ENCODE results near the gene AUTS2. TPM values are rescaled to one million over a fixed set of nuclear protein-coding genes. Genes with fewer than 3 reads are reported as not detected.

Gene AUTS2
- polyA plus RNA-seq, 3 donors = 0.08 to 0.35 TPM; not detected in 1

- H3K27ac Mint-ChIP-seq = no peak overlapping the region
- peaks cover 13% of the 10 kb centered on the region for H3K4me1 Mint-ChIP-seq
- H3K36me3 ChIP-seq (replicated peaks in 1 of 2; ENCODE audit: control insufficient read depth in 1 of 2, insufficient read depth in 2 of 2, low read length in 2 of 2) = no peaks in the 10 kb centered on the region
- H3K27ac ChIP-seq (ENCODE audit: low read depth in 1 of 2, low read length in 2 of 2) = no peak overlapping the region
- no peak for TF ChIP-seq CTCF (IDR thresholded peaks at IDR 0.05)
- DNase-seq = no peak
- H3K79me2 ChIP-seq (ENCODE audit: insufficient read depth, low read length) = no peaks in the 10 kb centered on the region
- no peak overlapping the region for H3K4me3 ChIP-seq (replicated peaks in 1 of 3; ENCODE audit: low read depth in 2 of 3, low read length in 3 of 3)
- no peaks in the 10 kb centered on the region for H3K9me3 ChIP-seq (replicated peaks in 1 of 2; ENCODE audit: control insufficient read depth in 1 of 2, insufficient read depth in 1 of 2, low read length in 2 of 2)
- no peak overlapping the region for H3K4me3 Mint-ChIP-seq
- H3K36me3 Mint-ChIP-seq = no peaks in the 10 kb centered on the region
- no peaks in the 10 kb centered on the region for H3K27me3 ChIP-seq (ENCODE audit: control insufficient read depth in 2 of 2, insufficient read depth in 2 of 2, low read length in 2 of 2)
- H2AFZ ChIP-seq (ENCODE audit: insufficient read depth, low read depth, low read length, poor library complexity, severe bottlenecking) = no peak overlapping the region
- intact Hi-C loops (cut with micrococcal nuclease) = no loop called here
- no peak overlapping the region for H3K9ac ChIP-seq (ENCODE audit: insufficient read depth, low read length, poor library complexity, severe bottlenecking)
- H3K4me2 ChIP-seq (replicated peaks; ENCODE audit: extremely low read depth, low read length, poor library complexity, severe bottlenecking) = no peak overlapping the region
- peaks cover 0 to 3% of the 10 kb centered on the region in 2 donors for H3K4me1 ChIP-seq (ENCODE audit: control insufficient read depth in 1 of 2, insufficient read depth in 2 of 2, low read length in 2 of 2)
- H4K20me1 ChIP-seq (ENCODE audit: insufficient read depth, low read length) = no peaks in the 10 kb centered on the region
- peaks cover 0 to 3% (median 0%) of the 10 kb centered on the region in 3 donors for H3K27me3 Mint-ChIP-seq (ENCODE audit: low read depth in 3 of 3)
- 100% methylated on average over 4 of the region's 6 CpGs for WGBS (ENCODE audit: insufficient coverage)
- H3K9me3 Mint-ChIP-seq = no peaks in the 10 kb centered on the region
These were observed 93.1 kb downstream of the AUTS2 start for GRCh38 chr7:69691327-69691726.

GRCh38 chr7:69691734-69692133, 93.5 kb downstream of the AUTS2 start:
- Mint-ChIP-seq H3K4me1 (peaks cover 10% of the 10 kb centered on the region), H3K36me3 (no peaks in the 10 kb centered on the region), H3K27me3 (ENCODE audit: low read depth in 3 of 3) (peaks cover 0 to 3% (median 0%) of the 10 kb centered on the region in 3 donors), H3K27ac (peak overlapping the region in 1 of 7 donors; percentile 18), H3K9me3 (no peaks in the 10 kb centered on the region), H3K4me3 (no peak overlapping the region)
- Histone ChIP-seq H3K27me3 (ENCODE audit: control insufficient read depth in 2 of 2, insufficient read depth in 2 of 2, low read length in 2 of 2) (no peaks in the 10 kb centered on the region), H4K20me1 (ENCODE audit: insufficient read depth, low read length) (no peaks in the 10 kb centered on the region), H3K79me2 (ENCODE audit: insufficient read depth, low read length) (no peaks in the 10 kb centered on the region), H3K9me3 (replicated peaks in 1 of 2; ENCODE audit: control insufficient read depth in 1 of 2, insufficient read depth in 1 of 2, low read length in 2 of 2) (no peaks in the 10 kb centered on the region), H3K36me3 (replicated peaks in 1 of 2; ENCODE audit: control insufficient read depth in 1 of 2, insufficient read depth in 2 of 2, low read length in 2 of 2) (no peaks in the 10 kb centered on the region), H3K4me3 (replicated peaks in 1 of 3; ENCODE audit: low read depth in 2 of 3, low read length in 3 of 3) (no peak overlapping the region), H3K27ac (ENCODE audit: low read depth in 1 of 2, low read length in 2 of 2) (no peak overlapping the region), H3K4me1 (ENCODE audit: control insufficient read depth in 1 of 2, insufficient read depth in 2 of 2, low read length in 2 of 2) (peaks cover 0 to 3% of the 10 kb centered on the region in 2 donors), H3K4me2 (replicated peaks; ENCODE audit: extremely low read depth, low read length, poor library complexity, severe bottlenecking) (no peak overlapping the region), H2AFZ (ENCODE audit: insufficient read depth, low read depth, low read length, poor library complexity, severe bottlenecking) (no peak overlapping the region), H3K9ac (ENCODE audit: insufficient read depth, low read length, poor library complexity, severe bottlenecking) (no peak overlapping the region)
- 0% methylated on average over 1 of the region's 4 CpGs for WGBS (ENCODE audit: insufficient coverage)
- no peak for DNase-seq
- TF ChIP-seq CTCF (IDR thresholded peaks at IDR 0.05) = no peak
- intact Hi-C loops (cut with micrococcal nuclease) = no loop called here

All from CD14-positive monocyte (primary cell).